IMR-90 (cell line): ENCODE measurements around the gene PREB. TPM values are rescaled to one million over a fixed set of nuclear protein-coding genes. Genes with fewer than 3 reads are reported as not detected.
A peak's percentile ranks its signal among the peaks of the same experiment; 100 is the strongest.

Source experiments
- ATAC-seq: fragments of 200-7000 bp; cut with Tn5 transposase; 2 replicates; pipeline ENCODE4 v1.9.1; 2020; ENCODE audit warnings: low read depth, mild to moderate bottlenecking, moderate library complexity
- BruUV-seq: library from RNA; stranded (reverse); fragments of 400-500 nt; replicated peaks from 2 replicates; lab custom pipeline; 2021; lab: Mats Ljungman, UMichigan
- CTCF ChIA-PET: fragments of 300-600 bp; formaldehyde crosslinking; extraction: SDS; loops from one replicate; lab custom pipeline; 2021; ENCODE audit warnings: antibody characterized with exemption; lab: Yijun Ruan, JAX
- POLR2A ChIA-PET: fragments of 300-600 bp; sonication (Branson Sonifier 250); formaldehyde crosslinking; loops from one replicate; lab custom pipeline; 2022; ENCODE audit warnings: antibody characterized with exemption; ENCODE audit not compliant: unreplicated experiment; lab: Charles Lee
- DNase-seq: peaks from one replicate; pipeline ENCODE4 v3.0.0; 2013
- H2AFZ ChIP-seq: replicated peaks from 2 replicates; pipeline ENCODE3; 2013; ENCODE audit warnings: low read length, mild to moderate bottlenecking; ENCODE audit not compliant: poor library complexity
- H2AK5ac ChIP-seq: 2 replicates; pipeline ENCODE4 v1.6.1; 2013; ENCODE audit warnings: low read depth, low read length, inconsistent platforms
- H2AK9ac ChIP-seq: replicated peaks from 2 replicates; pipeline ENCODE3; 2013; ENCODE audit warnings: mild to moderate bottlenecking, low read depth, low read length, moderate library complexity; ENCODE audit not compliant: poor library complexity
- H2BK120ac ChIP-seq: 2 replicates; pipeline ENCODE4 v1.6.1; 2013; ENCODE audit warnings: low read depth, low read length, inconsistent platforms
- H2BK15ac ChIP-seq: 3 replicates; pipeline ENCODE4 v1.6.1; 2013; ENCODE audit warnings: low read depth, low read length, inconsistent platforms
- H2BK20ac ChIP-seq: 2 replicates; pipeline ENCODE4 v1.6.1; 2013; ENCODE audit warnings: low read depth, mild to moderate bottlenecking, inconsistent platforms, low read length, moderate library complexity
- H2BK5ac ChIP-seq: 2 replicates; pipeline ENCODE4 v1.6.1; 2013; ENCODE audit warnings: mild to moderate bottlenecking, low read depth, low read length, inconsistent platforms; ENCODE audit not compliant: poor library complexity, severe bottlenecking
- H3K14ac ChIP-seq: replicated peaks from 2 replicates; pipeline ENCODE4 v1.6.1; 2013; ENCODE audit warnings: low read depth, low read length, inconsistent platforms
- H3K18ac ChIP-seq: 2 replicates; pipeline ENCODE4 v1.6.1; 2013; ENCODE audit warnings: low read depth, low read length, control low read depth
- H3K23ac ChIP-seq: 2 replicates; pipeline ENCODE4 v1.6.1; 2013; ENCODE audit warnings: low read depth, low read length, inconsistent platforms
- H3K27ac ChIP-seq: 2 replicates; pipeline ENCODE4 v1.5.1; 2013; ENCODE audit warnings: mild to moderate bottlenecking, control low read depth, low read length; ENCODE audit not compliant: insufficient read depth
- H3K27me3 ChIP-seq: 2 replicates; pipeline ENCODE4 v1.6.1; 2013; ENCODE audit warnings: low read length; ENCODE audit not compliant: control insufficient read depth, insufficient read depth
- H3K36me3 ChIP-seq: 2 replicates; pipeline ENCODE4 v1.6.1; 2013; ENCODE audit warnings: low read length, mixed read lengths; ENCODE audit not compliant: control insufficient read depth, insufficient read depth
- H3K4ac ChIP-seq: 2 replicates; pipeline ENCODE4 v1.6.1; 2013; ENCODE audit warnings: low read depth, low read length, inconsistent platforms
- H3K4me1 ChIP-seq: 2 replicates; pipeline ENCODE4 v1.6.1; 2013; ENCODE audit warnings: low read length, mixed read lengths; ENCODE audit not compliant: control insufficient read depth, insufficient read depth
- H3K4me2 ChIP-seq: 2 replicates; pipeline ENCODE4 v1.6.1; 2013; ENCODE audit warnings: low read depth, mild to moderate bottlenecking, control low read depth, low read length, moderate library complexity
- H3K4me3 ChIP-seq: 2 replicates; pipeline ENCODE4 v1.5.1; 2013; ENCODE audit warnings: low read depth, mild to moderate bottlenecking, control low read depth, low read length, moderate library complexity; ENCODE audit not compliant: insufficient read depth
- H3K56ac ChIP-seq: 2 replicates; pipeline ENCODE4 v1.6.1; 2013; ENCODE audit warnings: low read length, inconsistent platforms; ENCODE audit not compliant: insufficient read depth; ENCODE audit errors: extremely low read depth
- H3K79me1 ChIP-seq, 2 experiments: 2 replicates each; pipeline ENCODE4 v1.6.1; 2013; ENCODE audit warnings: low read length in 2 of 2, inconsistent platforms in 1 of 2, low read depth in 1 of 2
- H3K9ac ChIP-seq: 2 replicates; pipeline ENCODE4 v1.6.1; 2013; ENCODE audit warnings: low read depth, low read length, control low read depth
- H3K9me1 ChIP-seq: 2 replicates; pipeline ENCODE4 v1.6.1; 2013; ENCODE audit warnings: low read length, inconsistent platforms; ENCODE audit not compliant: insufficient read depth
- H3K9me3 ChIP-seq: 2 replicates; pipeline ENCODE4 v1.6.1; 2013; ENCODE audit warnings: low read length; ENCODE audit not compliant: control insufficient read depth, insufficient read depth
- H4K20me1 ChIP-seq: 2 replicates; pipeline ENCODE4 v1.6.1; 2013; ENCODE audit warnings: low read length, inconsistent platforms; ENCODE audit not compliant: insufficient read depth
- H4K5ac ChIP-seq: 2 replicates; pipeline ENCODE4 v1.6.1; 2013; ENCODE audit warnings: mild to moderate bottlenecking, low read depth, low read length, control low read depth
- H4K8ac ChIP-seq, 2 experiments: 2 replicates each; pipeline ENCODE4 v1.6.1; 2013; ENCODE audit warnings: low read depth in 2 of 2, low read length in 2 of 2, control low read depth in 1 of 2, inconsistent platforms in 1 of 2
- H4K91ac ChIP-seq: 2 replicates; pipeline ENCODE4 v1.6.1; 2013; ENCODE audit warnings: low read depth, low read length, inconsistent platforms; ENCODE audit not compliant: insufficient read depth
- BHLHE40 ChIP-seq: fragments of 150-350 bp; IDR thresholded peaks from 2 replicates; pipeline ENCODE4 v1.6.1; 2016; ENCODE audit warnings: mild to moderate bottlenecking, low read depth, low read length
- FOS ChIP-seq: fragments of 150-350 bp; IDR thresholded peaks from 2 replicates; pipeline ENCODE4 v1.6.1; 2016; ENCODE audit warnings: low read depth, low read length
- RAD21 ChIP-seq: IDR thresholded peaks from 2 replicates; pipeline ENCODE4 v1.6.1; 2012; ENCODE audit warnings: low read length, improper control_type of control experiment
- RCOR1 ChIP-seq: IDR thresholded peaks from 2 replicates; pipeline ENCODE4 v1.6.1; 2012; ENCODE audit warnings: mild to moderate bottlenecking, low read length, improper control_type of control experiment; ENCODE audit not compliant: insufficient replicate concordance
- WGBS, 2 experiments: methylation state at CpG; one replicate each; pipeline versions ENCODE4 v1.1.5 to v1.1.7; 2013; ENCODE audit warnings: missing lambda C conversion rate in 2 of 2; ENCODE audit not compliant: insufficient read length in 1 of 2; ENCODE audit errors: extremely low coverage in 2 of 2; 5-methylcytosine and 5-hydroxymethylcytosine counted together
- dilution Hi-C: fragments of 300-500 bp; cut with HindIII; formaldehyde crosslinking; loops from one replicate; pipeline ENCODE4 v1.14.3; 2018; ENCODE audit warnings: low sequenced_read_pairs; ENCODE audit not compliant: unreplicated experiment
- in situ Hi-C: fragments of 300-500 bp; cut with MboI; formaldehyde crosslinking; loops from 3 replicates; pipeline ENCODE4 v1.14.3; 2019; ENCODE audit warnings: low sequenced_read_pairs, inconsistent platforms, mixed read lengths
- intact Hi-C: fragments of 100-400 bp; cut with micrococcal nuclease; formaldehyde crosslinking; loops from 2 replicates; pipeline ENCODE4 v1.10.0; 2022
- polyA plus RNA-seq, 3 experiments: library from polyadenylated mRNA; depleted of rRNA; stranded (reverse); fragments of >200 nt; gene quantifications; 2 replicates each; pipeline ENCODE4 v1.2.3, GENCODE V29; 2012; ENCODE audit warnings: low replicate concordance in 1 of 3
- total RNA-seq: library from RNA; depleted of rRNA; stranded (reverse); fragments of >200 nt; gene quantifications from 2 replicates; pipeline ENCODE4 v1.2.3, GENCODE V29; 2012

PREB gene
- total and polyA plus RNA-seq, 2 of the 4 experiments (the other 2 are of a cell fraction) = 38.9 to 52.2 TPM

GRCh38 chr2:27182346-27182745 lies 47.9 kb upstream of the PREB start:
- Histone ChIP-seq H4K5ac (peak overlapping the region; percentile 33; the same call in 1 of the 2 replicates), H3K4ac (0 out of 2 replicates have a peak overlapping the region, but pooled peaks have one; percentile 20), H4K20me1 (no peaks in the 10 kb centered on the region), H3K27me3 (peaks cover 17% of the 10 kb centered on the region), H2BK20ac (peak overlapping the region; percentile 30; the same call in 1 of the 2 replicates), H3K4me1 (peaks cover 18% of the 10 kb centered on the region), H3K27ac (peak overlapping the region; percentile 90; the same call in 1 of the 2 replicates), H3K4me3 (no peak overlapping the region), H2AK9ac (no peak overlapping the region), H2AFZ (no peak overlapping the region), H3K36me3 (no peaks in the 10 kb centered on the region), H2AK5ac (no peak overlapping the region), H3K14ac (no peak overlapping the region), H2BK120ac (peak overlapping the region; percentile 44; the same call in 1 of the 2 replicates), H2BK5ac (peak overlapping the region; percentile 55), H3K9me3 (peaks cover 2% of the 10 kb centered on the region; the same call in 1 of the 2 replicates), H3K23ac (no peak overlapping the region), H2BK15ac (0 out of 3 replicates have a peak overlapping the region, but pooled peaks have one; percentile 16), H3K56ac (no peak overlapping the region), H4K8ac (no peak overlapping the region), H4K91ac (peak overlapping the region; percentile 29), H3K9me1 (peaks cover 7% of the 10 kb centered on the region; the same call in 1 of the 2 replicates), H3K18ac (peak overlapping the region; percentile 73), H3K4me2 (peak overlapping the region; percentile 63), H3K9ac (no peak overlapping the region), H3K79me1 (no peaks in the 10 kb centered on the region)
- peak; percentile 71 for ATAC-seq
- intact Hi-C loops = no loop called here
- in situ Hi-C loops = no loop called here
- WGBS, 2 experiments = no CpG with 5 or more reads among the region's 4 CpGs
- ChIA-PET CTCF (no interaction called here), POLR2A (interaction anchor here (0.7 kb wide), 1 partner anchor 24 kb away, joined by 5 read pairs; no protein-coding TSS in a partner anchor)
- dilution Hi-C loops = no loop called here
- no TSS peak for BruUV-seq
- peak; percentile 85 for DNase-seq
- TF ChIP-seq RAD21 (no peak), BHLHE40 (peak; percentile 30; the same call in 1 of the 2 replicates), RCOR1 (no peak), FOS (peak; percentile 55; the same call in 1 of the 2 replicates)
